GM18868 (cell line): ENCODE measurements around the gene KCNQ5.
"Not testable (repeated sequence)": the region's sequence is repeated elsewhere in the genome, so short reads cannot be mapped to it uniquely, and the experiment has no call there.

ENCODE experiments used
- ATAC-seq: cut with Tn5 transposase; IDR thresholded peaks from one replicate; pipeline ENCODE4 v1.9.1; 2021; ENCODE audit warnings: mild to moderate bottlenecking, moderate library complexity; ENCODE audit not compliant: unreplicated experiment

KCNQ5 gene

DNA sequence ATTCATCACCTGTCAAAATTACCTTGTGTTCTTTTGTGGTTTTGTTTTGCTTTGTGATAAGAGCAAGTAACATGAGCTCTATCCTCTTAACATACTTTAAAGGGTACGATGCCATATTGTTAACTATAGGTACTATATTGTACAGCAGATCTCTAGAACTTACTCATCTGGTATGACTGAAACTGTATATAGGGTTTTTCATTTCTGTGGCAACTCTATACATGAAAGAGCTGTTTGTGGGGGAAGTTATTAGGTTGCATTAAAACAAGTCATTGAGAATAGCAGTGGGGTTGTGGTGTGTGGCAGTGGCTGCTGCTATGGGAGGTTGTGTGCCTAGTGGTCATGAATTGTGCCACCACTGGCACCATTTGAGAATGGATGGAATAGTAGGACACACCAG lies 268.4 kb downstream of the KCNQ5 start:
- ATAC-seq, result no peak

DNA sequence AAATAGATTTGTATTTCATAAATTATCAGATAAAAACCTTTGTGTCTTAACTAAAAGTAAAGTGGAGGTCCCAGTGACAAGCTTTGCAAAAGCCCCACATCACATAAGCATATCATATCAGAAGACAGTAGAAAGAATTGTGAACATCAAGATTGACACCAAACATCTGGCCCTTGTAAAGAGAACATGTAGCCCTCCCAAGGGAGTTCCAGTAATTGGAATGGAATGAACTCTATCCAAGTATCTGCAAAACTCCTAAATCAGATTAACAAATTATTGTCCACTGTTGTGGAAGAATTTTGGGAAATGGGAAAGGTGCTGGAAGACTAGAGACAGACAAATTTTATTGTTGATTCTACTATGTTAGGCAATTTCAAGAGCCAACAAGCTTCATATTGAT lies 268.8 kb downstream of the KCNQ5 start:
- no peak for ATAC-seq

DNA sequence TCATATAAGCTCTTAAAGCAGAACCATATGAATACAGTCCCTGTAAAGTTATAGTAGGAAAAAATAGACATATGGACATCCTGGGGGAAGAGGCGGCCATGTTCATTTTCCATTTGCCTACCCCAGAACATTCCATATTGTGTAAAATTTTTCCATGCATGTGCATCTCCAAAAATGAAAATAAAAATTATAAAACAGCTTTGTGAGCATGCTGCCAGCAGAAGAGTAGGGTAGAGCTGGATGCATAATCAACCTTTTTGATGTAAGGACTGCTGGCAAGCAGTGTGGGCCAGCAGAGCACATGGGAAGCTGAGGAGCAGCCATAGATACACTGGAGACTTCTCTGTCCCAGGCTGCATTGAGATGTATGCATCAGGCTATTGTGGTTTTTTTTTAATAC lies 271.0 kb downstream of the KCNQ5 start:
- no peak for ATAC-seq

DNA sequence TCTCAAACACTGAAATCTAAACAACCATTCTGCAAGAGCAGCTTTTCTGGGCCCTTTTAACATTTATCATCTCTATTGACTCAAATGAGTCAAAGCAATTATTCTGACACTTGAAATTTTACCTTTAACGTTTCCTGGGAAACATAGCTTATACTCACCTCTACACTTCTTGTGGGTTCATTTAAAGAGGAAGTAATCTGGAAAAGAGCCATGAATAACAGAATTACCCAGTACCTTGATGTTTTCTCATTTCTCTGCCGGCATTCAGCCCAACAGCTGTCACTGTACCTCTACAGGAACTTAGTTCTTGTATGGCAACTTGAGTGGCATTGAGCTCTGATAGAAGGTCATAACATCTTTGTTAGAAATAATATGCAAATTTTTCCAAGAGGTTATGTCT lies 272.2 kb downstream of the KCNQ5 start:
- no peak for ATAC-seq

DNA sequence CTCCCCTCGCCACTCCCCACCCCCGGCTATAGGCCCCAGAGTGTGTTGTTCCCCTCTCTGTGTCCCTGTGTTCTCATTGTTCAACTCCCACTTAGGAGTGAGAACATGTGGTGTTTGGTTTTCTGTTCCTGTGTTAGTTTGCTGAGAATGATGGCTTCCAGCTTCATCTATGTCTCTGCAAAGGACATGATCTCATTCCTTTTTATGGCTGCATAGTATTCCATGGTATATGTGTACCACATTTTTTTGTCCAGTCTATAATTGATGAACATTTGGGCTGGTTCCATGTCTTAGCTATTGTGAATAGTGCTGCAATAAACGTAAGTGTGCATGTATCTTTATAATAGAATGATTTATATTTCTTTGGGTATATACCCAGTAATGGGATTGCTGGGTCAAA lies 276.4 kb downstream of the KCNQ5 start:
- not testable (repeated sequence) for ATAC-seq

DNA sequence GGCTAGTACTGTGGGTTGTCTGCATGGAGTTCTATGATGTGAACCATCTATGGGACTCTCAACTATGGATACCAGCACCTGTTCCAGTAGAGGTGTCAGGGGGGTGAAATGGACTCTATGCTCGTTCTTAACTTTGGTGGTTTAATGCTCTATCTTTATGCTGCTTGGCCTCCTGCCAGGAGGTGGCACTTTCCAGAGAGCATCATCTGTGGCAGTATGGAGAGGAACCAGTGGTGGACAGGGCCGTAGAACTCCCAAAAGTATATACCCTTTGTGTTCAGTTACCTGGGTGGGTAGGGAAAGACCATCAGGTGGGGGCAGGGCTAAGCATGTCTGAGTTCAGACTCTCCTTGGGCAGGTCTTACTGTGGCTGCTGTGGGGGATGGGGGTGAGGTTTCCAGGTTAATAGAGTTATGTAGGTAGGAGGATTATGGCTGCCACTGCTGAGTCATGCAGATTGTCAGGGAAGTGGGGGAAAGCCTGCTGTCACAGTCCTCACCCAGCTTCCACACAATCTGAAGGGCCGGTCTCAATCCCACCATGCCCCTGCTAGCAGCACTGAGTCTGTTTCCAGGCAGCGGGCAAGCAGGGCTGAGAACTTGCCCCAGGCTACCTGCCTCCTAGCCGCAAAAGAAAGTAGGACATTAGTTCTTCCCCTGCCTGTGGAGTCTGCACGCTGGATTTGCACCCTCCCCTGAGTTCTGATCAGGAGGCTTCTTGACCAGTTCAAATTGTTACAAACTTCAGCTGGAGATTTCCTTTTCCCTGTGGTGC lies 284.0 kb downstream of the KCNQ5 start:
- no peak for ATAC-seq

DNA sequence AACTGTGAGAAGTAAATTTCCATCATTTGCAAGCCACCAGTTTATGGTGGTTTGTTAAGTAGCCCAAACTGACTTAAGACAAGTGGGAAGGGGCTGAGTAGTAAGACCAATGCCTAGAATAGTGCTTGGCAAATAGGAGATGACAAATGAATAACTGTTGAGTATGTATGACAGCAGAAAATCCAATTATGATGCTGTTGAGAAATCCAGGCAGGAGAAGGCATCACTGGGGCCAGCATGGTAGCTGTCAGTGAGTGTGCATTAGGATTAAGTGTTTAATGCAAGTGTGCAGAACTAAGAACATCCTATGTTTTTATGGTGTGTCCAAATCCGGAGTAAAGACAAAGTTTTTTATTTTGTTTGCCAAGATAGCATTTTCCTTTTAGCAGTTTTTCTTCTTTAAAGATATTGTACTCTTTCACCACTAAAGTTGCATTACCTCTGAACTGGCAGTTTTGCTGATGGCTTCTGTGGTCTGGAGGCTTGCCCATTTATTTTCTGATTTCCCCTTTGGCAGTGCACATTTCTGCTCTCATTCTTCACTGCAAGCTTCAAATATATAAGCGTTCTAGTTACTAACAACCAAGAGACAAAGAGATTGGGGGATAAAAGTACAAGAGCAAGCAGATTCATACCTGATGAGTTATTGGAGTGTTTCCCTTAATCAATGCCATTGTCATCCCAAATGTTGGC lies 289.7 kb downstream of the KCNQ5 start:
- peak; percentile 51 for ATAC-seq

DNA sequence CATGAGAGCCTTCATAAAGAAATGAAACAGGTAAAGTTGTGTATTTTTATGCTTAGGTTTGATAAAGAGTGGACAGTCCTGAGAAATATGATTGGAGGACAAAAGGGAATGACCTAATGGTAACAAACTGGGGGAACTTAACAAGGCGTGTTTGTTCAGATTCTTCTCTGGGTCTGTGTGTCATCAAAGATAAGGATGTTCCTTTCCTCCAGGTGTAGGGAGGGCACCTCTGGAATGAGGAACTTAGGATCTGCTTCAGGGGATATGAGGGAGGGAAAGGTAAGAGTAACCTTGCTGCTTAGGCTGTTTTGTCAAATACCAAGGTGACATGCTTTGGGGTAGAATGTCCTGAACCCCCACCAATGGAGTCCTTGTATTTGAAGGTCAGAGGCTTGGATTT lies 291.9 kb downstream of the KCNQ5 start:
- ATAC-seq, result no peak

DNA sequence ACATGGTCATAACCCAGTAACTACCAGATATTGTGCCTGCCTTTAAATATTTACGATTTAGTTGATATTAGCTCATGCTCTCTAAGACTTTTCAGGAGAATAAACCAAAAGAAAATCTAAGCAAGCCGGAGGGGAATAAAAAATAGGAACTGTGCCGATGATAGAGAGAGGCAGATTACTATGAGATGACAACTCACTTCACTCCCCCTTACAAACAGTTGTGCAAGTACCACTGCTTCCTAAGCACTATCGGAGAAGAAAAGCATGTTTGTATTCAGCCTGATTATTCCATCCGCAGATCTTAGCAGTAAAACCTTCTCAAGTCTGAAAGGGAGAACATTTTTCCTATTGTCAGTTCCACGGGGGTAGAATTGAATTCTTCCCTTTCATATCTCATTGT lies 294.4 kb downstream of the KCNQ5 start:
- no peak for ATAC-seq

DNA sequence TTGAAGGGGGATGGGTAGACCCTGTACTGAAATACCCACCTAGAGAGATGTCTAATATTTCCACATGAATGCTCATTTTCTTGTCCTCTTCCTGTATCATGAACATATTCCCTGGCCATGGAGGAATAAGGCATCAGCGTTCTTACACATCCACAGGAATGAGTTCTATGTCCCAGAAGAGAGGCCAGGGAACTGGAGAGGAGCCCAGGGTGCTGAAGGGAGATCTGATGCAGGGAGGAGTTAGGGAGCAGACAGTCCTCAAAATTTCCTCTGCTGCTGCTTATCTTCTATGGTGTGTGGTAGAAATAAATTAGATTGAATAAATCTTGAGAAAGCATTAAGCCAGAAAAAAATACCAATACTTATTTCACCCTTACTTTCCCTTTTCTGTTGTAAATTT lies 295.0 kb downstream of the KCNQ5 start:
- no peak for ATAC-seq

DNA sequence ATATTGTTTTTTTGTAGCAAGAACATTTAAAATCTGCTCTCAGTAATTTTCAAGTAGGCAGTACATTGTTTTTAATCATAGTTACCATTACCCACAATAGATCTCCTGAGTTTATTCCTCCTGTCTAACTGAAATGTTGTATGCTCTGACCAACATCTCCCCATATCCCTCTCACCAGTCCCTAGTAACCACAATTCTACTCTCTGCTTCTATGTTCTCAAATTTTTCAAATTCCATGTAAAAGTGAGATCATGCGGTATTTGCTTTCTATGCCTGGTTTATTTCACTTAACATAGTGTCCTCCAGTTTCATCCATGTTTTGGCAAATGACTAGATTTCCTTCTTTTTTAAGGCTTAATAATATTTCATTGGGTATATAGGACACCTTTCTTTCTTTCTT lies 300.5 kb downstream of the KCNQ5 start:
- ATAC-seq, result no peak

DNA sequence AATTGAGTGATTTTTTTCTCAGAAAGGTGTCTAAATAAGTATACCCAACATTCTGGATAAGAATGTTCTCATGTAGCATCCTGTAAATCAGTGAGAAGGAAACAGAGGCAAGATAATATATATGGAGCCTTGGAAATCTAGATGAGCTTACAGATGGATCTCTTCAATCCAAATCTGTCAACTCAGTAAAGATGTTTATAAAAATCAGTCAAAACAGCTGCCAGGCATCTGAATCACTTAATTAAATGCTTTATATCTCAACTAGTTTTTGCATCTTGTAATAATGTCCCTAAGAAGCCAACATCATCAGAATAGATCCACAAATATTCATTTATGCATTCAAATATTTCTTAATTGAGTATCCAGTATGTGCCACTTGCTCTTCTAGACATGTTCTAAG lies 303.3 kb downstream of the KCNQ5 start:
- no peak for ATAC-seq

DNA sequence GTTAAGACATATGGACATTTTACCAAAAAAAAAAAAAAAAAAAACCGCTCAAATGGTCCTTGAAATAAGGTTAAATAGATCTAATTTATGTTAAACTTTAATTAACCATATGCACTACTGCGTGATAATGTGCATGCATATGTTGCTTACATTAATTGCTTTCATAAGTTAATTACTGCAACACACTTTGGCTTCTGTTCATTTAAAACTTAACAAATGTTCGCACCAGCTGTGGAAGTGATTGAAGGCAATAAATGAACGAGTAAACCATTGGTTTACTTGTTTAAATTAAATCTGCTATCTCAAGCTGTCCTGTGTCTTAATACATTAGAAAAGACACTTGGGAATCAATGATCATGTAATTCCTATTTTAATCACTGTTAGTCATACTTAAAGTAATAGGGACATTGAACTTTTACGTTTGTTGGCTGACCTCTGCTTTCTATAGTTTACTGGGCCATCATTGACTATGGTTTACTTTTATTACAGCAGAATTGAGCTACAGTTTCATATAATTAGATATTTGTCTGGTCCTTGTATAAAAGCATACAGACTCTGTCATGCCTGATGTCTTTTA lies 308.8 kb downstream of the KCNQ5 start:
- no peak for ATAC-seq

DNA sequence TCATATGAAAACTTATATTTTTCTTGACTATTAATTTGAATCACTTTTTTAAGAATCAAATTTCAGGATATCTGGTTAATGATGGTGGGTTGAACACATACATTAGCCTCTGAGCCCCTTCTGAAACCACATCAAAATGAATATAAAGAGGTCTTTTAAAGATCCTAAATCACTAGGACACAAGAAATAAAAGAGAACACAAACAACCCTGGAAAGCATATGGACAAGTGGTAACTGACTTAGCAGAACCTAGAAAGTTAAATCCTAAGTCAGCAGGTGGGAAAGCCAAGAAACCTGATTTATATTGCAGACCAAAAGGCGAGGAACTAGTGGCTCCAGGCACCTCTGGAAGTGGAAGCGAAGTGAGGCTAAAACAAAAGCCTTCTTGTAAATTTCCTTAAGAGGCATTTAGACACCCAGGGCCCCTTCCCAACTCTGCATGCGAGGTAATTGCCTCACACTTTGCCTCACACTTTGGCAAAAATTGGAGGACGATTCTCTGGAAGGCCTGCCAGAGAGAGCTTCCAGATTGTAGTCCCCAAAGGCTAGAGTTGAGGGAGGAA lies 309.5 kb downstream of the KCNQ5 start:
- no peak for ATAC-seq

DNA sequence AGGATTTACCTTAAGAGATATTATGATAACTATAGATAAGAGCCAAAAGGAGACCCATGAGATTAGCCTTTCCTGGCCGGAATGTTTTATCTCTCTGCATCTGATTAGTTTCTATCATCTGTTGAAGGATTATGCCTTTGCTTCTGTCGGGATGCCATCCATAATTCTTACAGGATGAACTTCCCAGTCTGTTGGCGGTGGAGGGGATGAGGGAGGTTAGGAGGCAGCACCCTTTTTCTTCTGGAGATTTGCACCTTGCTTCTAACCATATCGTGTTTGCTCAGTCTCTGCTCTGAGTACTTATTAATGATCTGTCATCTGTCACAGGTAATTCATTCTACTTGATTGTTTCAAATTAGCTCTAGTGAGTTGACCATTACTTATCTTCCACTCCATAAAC lies 311.4 kb downstream of the KCNQ5 start:
- no peak for ATAC-seq

DNA sequence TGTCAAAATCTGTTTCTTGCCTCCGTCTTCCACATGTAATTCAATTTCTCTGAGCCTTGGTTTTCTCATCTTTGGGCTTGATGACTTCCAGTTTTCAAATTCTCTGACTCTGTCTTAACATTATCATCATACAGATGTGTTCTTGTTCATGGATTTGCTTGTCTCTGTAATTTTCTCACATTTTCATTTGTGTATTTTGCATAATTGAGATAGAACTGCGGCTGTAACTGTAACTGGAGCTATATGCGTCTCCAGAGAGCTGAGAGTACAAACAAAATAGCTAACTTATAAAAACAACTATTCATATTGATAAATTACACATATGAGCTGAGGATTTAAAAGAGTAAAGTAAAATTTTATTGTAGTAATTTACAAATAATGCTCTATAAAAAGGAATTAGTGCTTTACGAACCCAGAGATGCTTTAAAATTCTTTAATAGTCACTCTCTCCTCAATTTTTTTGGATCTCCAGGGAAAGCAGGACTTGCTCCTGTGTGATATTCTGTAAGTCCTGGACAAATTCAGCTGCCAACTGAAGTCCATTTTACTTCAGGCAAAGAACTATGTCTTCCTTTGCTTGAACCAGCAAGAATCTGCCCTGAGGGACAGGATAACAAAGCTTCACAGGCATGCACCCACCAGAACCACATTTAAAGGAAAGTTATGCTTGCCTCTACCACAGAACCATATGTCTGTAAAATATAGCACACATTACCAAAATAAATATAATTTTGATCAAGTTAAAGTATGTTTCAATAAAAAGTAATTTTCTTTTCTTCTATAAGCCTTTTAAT lies 315.1 kb downstream of the KCNQ5 start:
- ATAC-seq, result no peak

DNA sequence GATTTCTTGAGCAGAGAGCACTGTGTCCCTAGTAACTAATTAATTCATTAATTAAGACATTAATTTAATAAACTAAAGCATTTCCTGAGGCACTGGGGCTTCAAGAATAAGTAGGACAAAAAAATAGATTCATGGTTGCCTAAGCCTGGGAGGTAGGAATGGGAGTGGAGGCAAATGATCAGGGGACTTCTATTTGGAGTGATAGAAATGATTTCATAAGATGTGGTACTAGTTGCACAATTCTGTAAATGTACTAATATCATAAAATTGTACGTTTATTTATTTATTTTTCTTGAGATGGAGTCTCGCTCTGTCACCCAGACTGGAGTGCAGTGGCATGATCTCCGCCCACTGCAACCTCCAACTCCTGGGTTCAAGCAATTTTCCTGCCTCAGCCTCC lies 316.2 kb downstream of the KCNQ5 start:
- ATAC-seq, result no peak

DNA sequence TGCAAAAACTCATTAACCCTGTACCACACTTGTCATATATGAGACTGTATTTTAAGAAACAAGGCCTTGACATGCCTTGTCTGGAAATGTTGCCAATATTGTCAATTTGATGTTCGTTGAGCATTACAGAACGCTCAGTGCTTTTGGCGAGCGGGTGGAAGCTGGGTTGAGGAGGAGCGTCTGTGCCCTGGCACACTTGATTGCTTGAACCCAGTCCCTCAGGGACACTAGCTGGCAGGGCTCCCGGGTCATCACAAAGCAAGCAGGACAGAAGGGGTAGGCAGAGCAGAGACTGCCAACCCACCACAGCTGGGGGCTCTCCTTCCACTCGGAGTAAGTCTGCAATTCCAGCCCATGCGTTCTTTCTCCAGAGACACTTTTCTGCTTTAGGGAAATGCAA lies 317.1 kb downstream of the KCNQ5 start:
- no peak for ATAC-seq

DNA sequence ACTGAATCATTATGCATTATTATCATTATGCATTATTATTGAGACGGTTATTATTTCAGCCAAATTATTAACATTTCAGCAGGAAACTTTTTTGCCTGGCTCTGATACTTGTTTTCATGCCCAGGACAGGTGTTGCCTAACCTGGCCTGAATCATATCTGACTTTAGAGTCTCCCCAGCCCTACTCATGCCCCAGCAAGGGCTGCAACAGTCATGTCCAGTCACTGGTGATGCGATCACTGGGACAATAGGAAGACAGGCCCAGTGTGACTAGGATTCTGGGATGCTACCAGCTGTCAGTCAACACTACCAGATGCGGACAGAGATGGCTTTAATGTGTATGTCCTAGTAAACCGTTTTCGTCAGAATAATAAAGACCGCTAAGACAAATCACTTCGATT lies 318.4 kb downstream of the KCNQ5 start:
- no peak for ATAC-seq

DNA sequence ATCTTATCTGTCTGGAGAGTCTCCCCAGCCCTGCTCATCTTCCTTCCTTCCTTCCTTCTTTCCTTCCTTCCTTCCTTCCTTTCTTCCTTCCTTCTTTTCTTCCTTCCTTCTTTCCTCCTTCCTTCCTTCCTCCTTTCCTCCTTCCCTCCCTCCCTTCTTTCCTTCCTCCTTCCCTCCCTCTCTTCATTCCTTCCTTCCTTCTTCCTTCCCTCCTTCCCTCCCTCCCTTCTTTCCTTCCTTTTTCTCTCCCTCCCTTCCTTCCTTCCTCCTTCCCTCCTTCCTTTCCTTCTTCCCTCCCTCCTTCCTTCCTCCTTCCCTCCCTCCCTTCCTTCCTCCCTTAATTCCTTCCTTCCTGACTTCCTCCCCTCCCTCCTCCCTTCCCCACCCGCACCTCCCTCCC lies 319.4 kb downstream of the KCNQ5 start:
- no peak for ATAC-seq

DNA sequence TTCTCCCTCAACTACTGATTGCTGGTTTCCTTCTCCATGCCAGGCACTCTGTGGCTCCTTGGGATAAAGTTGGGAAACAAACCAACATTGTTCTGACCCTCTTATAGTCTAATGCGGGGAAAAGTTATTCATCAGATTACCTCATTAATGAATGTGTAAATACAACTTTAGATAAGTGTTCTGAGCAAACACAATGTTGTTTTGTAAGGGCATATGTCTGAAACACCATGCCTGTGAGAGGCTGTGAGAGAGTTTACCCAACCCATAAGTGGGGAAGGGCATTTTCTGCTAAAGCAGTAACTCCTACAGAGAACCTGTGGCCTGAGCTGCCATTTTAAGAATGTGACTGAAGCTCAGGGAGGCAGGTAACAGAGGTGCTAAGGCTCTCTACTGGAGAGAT lies 319.9 kb downstream of the KCNQ5 start:
- ATAC-seq, result no peak
